ENCODE measurements around the gene IGF1R.

IGF1R gene

DNA sequence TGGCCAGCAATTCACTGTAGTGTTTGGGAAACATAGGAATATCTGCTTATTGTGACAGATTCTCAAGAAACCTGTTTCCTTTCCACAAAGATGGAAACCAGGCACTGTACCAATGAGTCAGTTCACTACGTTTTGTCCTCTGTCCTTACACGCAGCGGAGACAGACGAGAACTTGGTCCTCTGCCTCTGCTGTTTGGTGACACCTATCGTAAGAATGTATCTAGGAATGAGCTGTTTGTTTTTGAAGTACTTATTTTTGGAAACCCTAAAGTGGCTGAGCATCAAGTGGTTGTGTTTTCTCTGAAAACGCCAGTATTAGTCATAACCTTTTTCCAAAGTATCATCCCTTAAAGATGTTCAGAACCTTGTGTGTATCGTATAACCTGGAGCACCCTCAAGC, 266.3 kb downstream of the IGF1R start:
- Histone ChIP-seq H3K9ac (ENCODE audit: low read depth, low read length) (no peak overlapping the region), H3K4me2 (ENCODE audit: insufficient read depth, low read length) (no peak overlapping the region), H3K27me3 (ENCODE audit: insufficient read depth, low read length, poor library complexity) (no peaks in the 10 kb centered on the region), H3K4me3 (ENCODE audit: low read depth in 1 of 2, low read length in 2 of 2) (no peak overlapping the region), H2AFZ (ENCODE audit: low read depth, low read length) (no peak overlapping the region), H3K27ac (ENCODE audit: low read length) (no peak overlapping the region), H3K4me1 (ENCODE audit: insufficient read depth, low read length) (no peaks in the 10 kb centered on the region), H3K79me2 (ENCODE audit: insufficient read depth, low read length) (no peaks in the 10 kb centered on the region), H3K9me3 (ENCODE audit: insufficient read depth, low read length, severe bottlenecking) (no peaks in the 10 kb centered on the region), H3K36me3 (ENCODE audit: insufficient read depth, low read length) (peaks cover 80% of the 10 kb centered on the region), H4K20me1 (ENCODE audit: insufficient read depth, low read length) (no peaks in the 10 kb centered on the region)
- DNase-seq (no peak), ATAC-seq (ENCODE audit: insufficient read depth, low read depth) (no peak)
- no peak for TF ChIP-seq EZH2 (IDR thresholded peaks at IDR 0.05; ENCODE audit: borderline replicate concordance, low read depth, low read length, severe bottlenecking)
- TF ChIP-seq CTCF (IDR thresholded peaks at IDR 0.05; ENCODE audit: borderline replicate concordance, extremely low read depth, low read length, poor library complexity, severe bottlenecking), result no peak

DNA sequence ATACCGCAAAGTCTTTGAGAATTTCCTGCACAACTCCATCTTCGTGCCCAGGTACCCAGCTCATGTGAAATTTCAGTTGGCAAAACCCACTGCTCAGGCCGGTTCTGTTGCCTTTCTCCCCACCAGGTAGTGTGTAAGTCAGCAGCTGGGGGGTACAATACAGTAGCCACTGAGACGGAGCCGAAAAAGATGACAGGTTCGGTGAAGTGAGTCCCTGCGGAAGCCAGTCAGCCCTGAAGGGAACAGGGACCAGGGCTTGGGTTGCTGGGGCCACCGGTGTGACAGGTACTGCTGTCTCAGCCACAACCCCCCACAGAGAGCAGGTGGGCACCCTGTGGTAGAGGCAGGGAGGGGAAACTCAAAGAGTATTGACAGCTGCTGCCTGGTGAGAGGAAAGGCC, 268.5 kb downstream of the IGF1R start:
- H3K27me3 ChIP-seq (ENCODE audit: insufficient read depth, low read length, poor library complexity), result no peaks in the 10 kb centered on the region
- no peaks in the 10 kb centered on the region for H3K79me2 ChIP-seq (ENCODE audit: insufficient read depth, low read length)
- H3K36me3 ChIP-seq (ENCODE audit: insufficient read depth, low read length), result peaks cover 75% of the 10 kb centered on the region
- ATAC-seq (ENCODE audit: insufficient read depth, low read depth), result 0 out of 3 replicates have a peak, but pooled peaks have one; percentile 31
- H3K9me3 ChIP-seq (ENCODE audit: insufficient read depth, low read length, severe bottlenecking), result no peaks in the 10 kb centered on the region
- no peak overlapping the region; the same call in 1 of the 2 replicates for H3K27ac ChIP-seq (ENCODE audit: low read length)
- no peak overlapping the region for H3K4me2 ChIP-seq (ENCODE audit: insufficient read depth, low read length)
- no peaks in the 10 kb centered on the region for H3K4me1 ChIP-seq (ENCODE audit: insufficient read depth, low read length)
- no peak overlapping the region for H3K4me3 ChIP-seq (ENCODE audit: low read depth in 1 of 2, low read length in 2 of 2)
- no peak overlapping the region for H3K9ac ChIP-seq (ENCODE audit: low read depth, low read length)
- no peak for DNase-seq
- no peaks in the 10 kb centered on the region for H4K20me1 ChIP-seq (ENCODE audit: insufficient read depth, low read length)
- H2AFZ ChIP-seq (ENCODE audit: low read depth, low read length), result no peak overlapping the region
- TF ChIP-seq EZH2 (IDR thresholded peaks at IDR 0.05; ENCODE audit: borderline replicate concordance, low read depth, low read length, severe bottlenecking), result no peak
- no peak for TF ChIP-seq CTCF (IDR thresholded peaks at IDR 0.05; ENCODE audit: borderline replicate concordance, extremely low read depth, low read length, poor library complexity, severe bottlenecking)

- Histone ChIP-seq H3K27ac (ENCODE audit: low read length) (no peak overlapping the region), H4K20me1 (ENCODE audit: insufficient read depth, low read length) (no peaks in the 10 kb centered on the region), H3K27me3 (ENCODE audit: insufficient read depth, low read length, poor library complexity) (no peaks in the 10 kb centered on the region), H3K9me3 (ENCODE audit: insufficient read depth, low read length, severe bottlenecking) (no peaks in the 10 kb centered on the region), H3K4me2 (ENCODE audit: insufficient read depth, low read length) (no peak overlapping the region), H3K4me3 (ENCODE audit: low read depth in 1 of 2, low read length in 2 of 2) (no peak overlapping the region), H3K9ac (ENCODE audit: low read depth, low read length) (no peak overlapping the region), H3K79me2 (ENCODE audit: insufficient read depth, low read length) (no peaks in the 10 kb centered on the region), H2AFZ (ENCODE audit: low read depth, low read length) (no peak overlapping the region), H3K36me3 (ENCODE audit: insufficient read depth, low read length) (peaks cover 75% of the 10 kb centered on the region), H3K4me1 (ENCODE audit: insufficient read depth, low read length) (no peaks in the 10 kb centered on the region)
- no peak for ATAC-seq (ENCODE audit: insufficient read depth, low read depth)
- TF ChIP-seq EZH2 (IDR thresholded peaks at IDR 0.05; ENCODE audit: borderline replicate concordance, low read depth, low read length, severe bottlenecking), result no peak
- TF ChIP-seq CTCF (IDR thresholded peaks at IDR 0.05; ENCODE audit: borderline replicate concordance, extremely low read depth, low read length, poor library complexity, severe bottlenecking), result no peak
- DNase-seq, result no peak
Measured at GRCh38 chr15:98917417-98917816, 269.1 kb downstream of the IGF1R start.

Data from DND-41 (cell line).